H1 (cell line): ENCODE results near the gene MTARC1. TPM values are rescaled to one million over a fixed set of nuclear protein-coding genes. Genes with fewer than 3 reads are reported as not detected.

Experiments used
- JUN ChIP-seq: IDR thresholded peaks from 2 replicates; pipeline ENCODE4 v1.6.1; 2011; ENCODE audit warnings: low read depth, mild to moderate bottlenecking, improper control_type of control experiment, low read length
- polyA plus RNA-seq, 7 experiments: library from polyadenylated mRNA; depleted of rRNA in 3 of 7; stranded (reverse) in 5 of 7; unstranded in 2 of 7; fragments of >200 nt in 5 of 7; fragments of 200-250 nt in 2 of 7; gene quantifications; 1 replicate in 5 of 7; 2 replicates in 1 of 7; 4 replicates in 1 of 7; pipeline versions ENCODE4 v1.2.1 to v1.2.3, GENCODE V29; 2011 to 2013; ENCODE audit warnings: missing spikeins in 2 of 7, mixed read lengths in 2 of 7
- total RNA-seq: library from RNA; stranded (reverse); fragmentation: NEBNext Ultra II Directional; extraction: Animal tissue kit (Norgen Biotek cat#: 25700); gene quantifications from 2 replicates; pipeline ENCODE4 v1.2.1, GENCODE V29; 2021

Gene MTARC1
- total and polyA plus RNA-seq, 2 of the 8 experiments (the other 6 are each of a cell fraction or from before 2014, with no cell fraction given) = 17.2 to 46.2 TPM

- no peak for TF ChIP-seq JUN
These were observed 3.3 kb upstream of the MTARC1 start (continued) for GRCh38 chr1:220783453-220783852.
